Right atrium auricular region (tissue), 2 donors: ENCODE data around the gene CYP27C1. TPM values are rescaled to one million over a fixed set of nuclear protein-coding genes. Genes with fewer than 3 reads are reported as not detected.
A peak's percentile ranks its signal among the peaks of the same experiment; 100 is the strongest.
"Not testable (repeated sequence)": the region's sequence is repeated elsewhere in the genome, so short reads cannot be mapped to it uniquely, and the experiment has no call there.

Experiments used
- DNase-seq: peaks from one replicate; pipeline ENCODE4 v3.0.0-alpha.2; 2019; ENCODE audit warnings: low spot score
- H3K27ac ChIP-seq, 2 donors: fragments of 200-600 bp; sonication (generic); 1 replicate in 1 of 2; 2 replicates in 1 of 2; pipeline ENCODE4 v1.5.1; 2016 to 2019
- H3K27me3 ChIP-seq, 2 donors: fragments of 200-600 bp; sonication (generic); one replicate each; pipeline versions ENCODE4 v1.5.1 to v1.6.0; 2017 to 2019
- H3K36me3 ChIP-seq: fragments of 200-600 bp; sonication (generic); one replicate; pipeline ENCODE4 v1.5.1; 2016
- H3K4me1 ChIP-seq, 2 donors: fragments of 200-600 bp; sonication (generic); one replicate each; pipeline versions ENCODE4 v1.5.1 to v1.6.0; 2017 to 2019
- H3K4me3 ChIP-seq, 2 donors: fragments of 200-600 bp; sonication (generic); 1 replicate in 1 of 2; 2 replicates in 1 of 2; pipeline ENCODE4 v1.5.1; 2017 to 2019; ENCODE audit warnings: mild to moderate bottlenecking in 1 of 2, moderate library complexity in 1 of 2
- H3K9me3 ChIP-seq, 2 donors: fragments of 200-600 bp; sonication (generic); one replicate each; pipeline ENCODE4 v1.5.1; 2019
- CTCF ChIP-seq, 2 donors: fragments of 200-600 bp; sonication (generic); IDR thresholded peaks; one replicate each; pipeline ENCODE4 v1.5.1; 2019; ENCODE audit warnings: antibody characterized with exemption in 2 of 2
- total RNA-seq, 2 donors: library from RNA; depleted of rRNA; stranded (reverse); fragments of >200 nt; gene quantifications; one replicate each; pipeline ENCODE4 v1.1.0, GENCODE V29; 2016

CYP27C1 gene
- total RNA-seq, 2 donors from 2014 or later: 0.24 TPM; not detected in 1

GRCh38 chr2:127169066-127169660, 50.9 kb downstream of the CYP27C1 start:
- Histone ChIP-seq H3K36me3 (no peaks in the 10 kb centered on the region), H3K4me3 (no peak overlapping the region), H3K9me3 (no peaks in the 10 kb centered on the region), H3K27me3 (no peaks in the 10 kb centered on the region), H3K4me1 (no peaks in the 10 kb centered on the region), H3K27ac (no peak overlapping the region)
- no peak for TF ChIP-seq CTCF (IDR thresholded peaks at IDR 0.05)
- DNase-seq: no peak

- DNase-seq: peak; percentile 46
- Histone ChIP-seq H3K27me3 (no peaks in the 10 kb centered on the region), H3K27ac (no peak overlapping the region), H3K4me1 (no peaks in the 10 kb centered on the region), H3K36me3 (no peaks in the 10 kb centered on the region), H3K9me3 (no peaks in the 10 kb centered on the region), H3K4me3 (no peak overlapping the region)
- TF ChIP-seq CTCF (IDR thresholded peaks at IDR 0.05): no peak
These were observed 53.8 kb downstream of the CYP27C1 start for GRCh38 chr2:127166231-127166860.

- Histone ChIP-seq H3K27me3 (no peaks in the 10 kb centered on the region), H3K4me3 (no peak overlapping the region), H3K9me3 (no peaks in the 10 kb centered on the region), H3K36me3 (no peaks in the 10 kb centered on the region), H3K27ac (no peak overlapping the region), H3K4me1 (no peaks in the 10 kb centered on the region)
- TF ChIP-seq CTCF (IDR thresholded peaks at IDR 0.05): no peak
- DNase-seq: peak; percentile 54
These were observed 54.6 kb downstream of the CYP27C1 start for GRCh38 chr2:127165539-127165935.

- H3K4me1 ChIP-seq: no peaks in the 10 kb centered on the region
- no peak overlapping the region for H3K27ac ChIP-seq
These were observed 55.1 kb downstream of the CYP27C1 start for GRCh38 chr2:127164761-127165538.

GRCh38 chr2:127163921-127164320, 56.2 kb downstream of the CYP27C1 start:
- peak; percentile 23 for DNase-seq
- Histone ChIP-seq H3K4me3 (no peak overlapping the region), H3K9me3 (no peaks in the 10 kb centered on the region), H3K36me3 (no peaks in the 10 kb centered on the region), H3K27ac (no peak overlapping the region), H3K27me3 (no peaks in the 10 kb centered on the region), H3K4me1 (no peaks in the 10 kb centered on the region)
- no peak for TF ChIP-seq CTCF (IDR thresholded peaks at IDR 0.05)

More at GRCh38 chr2:127164761-127165538, 55.1 kb downstream of the CYP27C1 start:
- no peak for TF ChIP-seq CTCF (IDR thresholded peaks at IDR 0.05)
- Histone ChIP-seq H3K36me3 (no peaks in the 10 kb centered on the region), H3K4me3 (no peak overlapping the region), H3K27me3 (no peaks in the 10 kb centered on the region), H3K9me3 (no peaks in the 10 kb centered on the region)
- peak; percentile 40 for DNase-seq

GRCh38 chr2:127163090-127163406, 57.1 kb downstream of the CYP27C1 start:
- DNase-seq, H3K27me3 ChIP-seq, H3K27ac ChIP-seq, H3K36me3 ChIP-seq, H3K4me1 ChIP-seq, H3K9me3 ChIP-seq, H3K4me3 ChIP-seq: not testable (repeated sequence)
